PFSK-1 (cell line): ENCODE data around the gene KCNQ1.

Source experiments
- FOXP2 ChIP-seq: optimal IDR thresholded peaks from 2 replicates; pipeline ENCODE3; 2011; ENCODE audit warnings: borderline replicate concordance, control low read depth, inconsistent platforms; ENCODE audit not compliant: insufficient read depth; ENCODE audit errors: extremely low read length, extremely low read depth
- POLR2AphosphoS5 ChIP-seq: IDR thresholded peaks from 2 replicates; pipeline ENCODE4 v1.6.1; 2012; ENCODE audit warnings: low read depth, mild to moderate bottlenecking, control low read depth, low read length, moderate library complexity
- REST ChIP-seq, 2 experiments: IDR thresholded peaks; 2 replicates each; pipeline versions ENCODE4 v1.6.1 to v1.8.0; 2011 to 2012; ENCODE audit warnings: low read depth in 2 of 2, low read length in 2 of 2, control low read depth in 1 of 2, inconsistent platforms in 1 of 2, mild to moderate bottlenecking in 1 of 2, moderate library complexity in 1 of 2; ENCODE audit not compliant: insufficient read depth in 1 of 2
- SIN3A ChIP-seq: IDR thresholded peaks from 2 replicates; pipeline ENCODE4 v1.6.1; 2012; ENCODE audit warnings: mild to moderate bottlenecking, low read length, moderate library complexity, borderline replicate concordance; ENCODE audit not compliant: insufficient read depth
- TAF1 ChIP-seq: IDR thresholded peaks from 2 replicates; pipeline ENCODE4 v1.6.1; 2012; ENCODE audit warnings: low read length, control low read depth, borderline replicate concordance; ENCODE audit not compliant: insufficient read depth

Gene KCNQ1

GRCh38 chr11:2422461-2423156 lies 22.2 kb upstream of the KCNQ1 start:
- no peak for TF ChIP-seq POLR2AphosphoS5
- no peak for TF ChIP-seq TAF1

DNA sequence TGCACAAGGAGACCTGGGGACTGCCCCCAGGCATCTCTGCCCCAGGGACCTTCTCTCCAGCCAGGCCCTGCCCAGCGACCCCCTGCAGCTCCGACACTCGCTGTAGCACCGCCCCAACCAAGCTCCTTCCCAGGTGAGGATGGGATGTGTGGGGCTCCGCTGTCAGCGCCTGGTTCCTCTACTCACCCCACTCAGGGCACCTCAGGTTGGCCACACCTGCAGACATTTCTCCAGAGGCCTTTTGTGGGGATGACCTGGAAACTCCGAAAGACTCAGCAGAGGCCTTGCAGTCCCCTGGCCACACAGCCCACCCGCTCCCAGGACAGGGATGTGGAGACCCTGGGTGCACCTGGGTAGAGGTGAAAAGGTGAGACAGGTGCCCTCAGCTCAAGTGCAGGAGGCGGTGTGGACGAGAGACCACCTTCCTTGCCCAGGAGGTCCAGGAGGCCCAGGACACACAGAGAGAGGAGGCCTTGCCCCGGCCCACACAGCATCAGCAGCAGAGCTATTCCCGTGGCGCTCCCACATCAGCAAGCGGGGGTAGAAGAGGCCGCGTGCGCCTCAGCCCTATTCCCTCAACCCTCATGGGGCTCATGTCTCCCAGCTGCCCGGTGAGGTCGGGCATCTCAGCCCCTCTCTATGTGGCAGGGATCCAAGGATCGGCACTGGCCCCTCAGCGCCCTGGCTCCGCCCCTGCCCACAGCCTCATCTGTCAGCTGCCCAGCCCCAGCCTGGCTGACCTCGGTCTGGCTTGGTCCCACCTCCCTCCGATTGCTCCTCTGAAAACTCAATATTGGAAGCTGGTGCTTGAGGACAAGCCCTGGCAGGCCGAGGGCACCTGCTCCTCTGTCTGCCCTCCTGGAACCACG lies 21.4 kb upstream of the KCNQ1 start:
- TF ChIP-seq POLR2AphosphoS5 = no peak
- TF ChIP-seq FOXP2 = no peak
- no peak for TF ChIP-seq REST (IDR thresholded peaks at IDR 0.05; ENCODE audit: insufficient read depth in 1 of 2, low read depth in 2 of 2, low read length in 2 of 2)
- no peak for TF ChIP-seq SIN3A
- no peak for TF ChIP-seq TAF1

- no peak for TF ChIP-seq SIN3A
- TF ChIP-seq POLR2AphosphoS5 = no peak
- no peak for TF ChIP-seq FOXP2
- no peak for TF ChIP-seq REST (IDR thresholded peaks at IDR 0.05; ENCODE audit: insufficient read depth in 1 of 2, low read depth in 2 of 2, low read length in 2 of 2)
- TF ChIP-seq TAF1 = no peak
Measured at GRCh38 chr11:2424811-2425495, 19.9 kb upstream of the KCNQ1 start.

GRCh38 chr11:2425506-2425905 lies 19.3 kb upstream of the KCNQ1 start:
- TF ChIP-seq TAF1 (no peak), SIN3A (no peak), POLR2AphosphoS5 (no peak), REST (IDR thresholded peaks at IDR 0.05; ENCODE audit: insufficient read depth in 1 of 2, low read depth in 2 of 2, low read length in 2 of 2) (no peak), FOXP2 (no peak)

GRCh38 chr11:2426221-2426620 lies 18.6 kb upstream of the KCNQ1 start:
- TF ChIP-seq TAF1 (no peak), POLR2AphosphoS5 (no peak), FOXP2 (no peak), SIN3A (no peak), REST (IDR thresholded peaks at IDR 0.05; ENCODE audit: insufficient read depth in 1 of 2, low read depth in 2 of 2, low read length in 2 of 2) (no peak)
